ENCODE measurements around the gene BTN3A1.
A peak's percentile ranks its signal among the peaks of the same experiment; 100 is the strongest.
"Not testable (repeated sequence)": the region's sequence is repeated elsewhere in the genome, so short reads cannot be mapped to it uniquely, and the experiment has no call there.

BTN3A1 gene

DNA sequence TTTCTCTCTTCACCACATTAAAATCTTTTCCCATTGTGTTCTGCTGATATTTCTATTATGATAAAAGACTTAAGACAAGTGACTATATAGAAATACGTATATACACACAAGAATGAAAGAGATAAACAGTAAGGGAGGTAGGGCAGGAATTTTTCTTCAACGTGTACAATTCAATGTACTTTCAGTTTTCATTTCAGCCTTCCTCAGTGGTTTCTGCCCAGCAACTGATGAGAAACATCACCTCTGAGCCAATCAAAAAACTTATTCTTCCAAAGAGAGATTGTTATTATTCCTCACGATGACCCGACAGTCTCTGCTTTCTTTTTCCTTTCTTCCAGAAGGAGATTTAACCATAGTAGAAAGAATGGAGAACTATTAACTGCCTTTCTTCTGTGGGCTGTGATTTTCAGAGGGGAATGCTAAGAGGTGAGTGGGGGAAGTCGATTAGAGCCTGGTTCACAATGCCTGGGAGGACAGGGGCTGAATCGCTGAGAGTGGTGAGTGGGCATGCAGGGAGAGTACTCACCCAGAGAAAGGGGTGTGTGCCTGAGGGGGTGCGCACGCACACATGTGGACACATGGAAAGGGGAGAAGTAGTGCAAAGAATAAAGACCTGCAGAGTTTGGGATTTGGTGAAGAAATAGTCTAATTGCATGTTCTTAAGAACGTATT lies at the start of gene BTN3A1:
Gene BTN3A1, plus strand, starts transcription at position 289 of the 672 bp plus-strand sequence. CDS start 3,289 bp downstream, outside the sequence.
- peak; percentile 42 for DNase-seq (ENCODE audit: low read depth)

DNA sequence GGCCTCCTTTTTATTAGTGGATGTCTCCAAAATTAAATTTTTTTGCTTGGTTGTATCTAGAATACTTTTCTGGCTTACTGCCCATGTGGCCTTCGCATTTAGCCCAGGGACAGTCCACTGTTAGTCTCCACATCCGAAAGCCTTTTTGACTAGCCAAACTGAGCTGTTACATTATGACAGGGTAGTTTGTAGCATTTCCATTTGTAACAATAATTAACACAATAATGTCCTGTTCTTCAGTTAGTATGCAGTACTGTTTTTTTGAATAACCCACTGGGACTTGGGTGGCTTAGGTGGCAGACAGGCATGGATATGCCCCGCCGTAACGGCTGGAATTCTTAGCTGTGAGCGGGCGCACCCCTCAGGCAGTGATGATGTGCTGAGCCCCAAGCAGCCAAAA lies 49.8 kb upstream of the BTN3A1 start:
- no peak for DNase-seq (ENCODE audit: low read depth)

DNA sequence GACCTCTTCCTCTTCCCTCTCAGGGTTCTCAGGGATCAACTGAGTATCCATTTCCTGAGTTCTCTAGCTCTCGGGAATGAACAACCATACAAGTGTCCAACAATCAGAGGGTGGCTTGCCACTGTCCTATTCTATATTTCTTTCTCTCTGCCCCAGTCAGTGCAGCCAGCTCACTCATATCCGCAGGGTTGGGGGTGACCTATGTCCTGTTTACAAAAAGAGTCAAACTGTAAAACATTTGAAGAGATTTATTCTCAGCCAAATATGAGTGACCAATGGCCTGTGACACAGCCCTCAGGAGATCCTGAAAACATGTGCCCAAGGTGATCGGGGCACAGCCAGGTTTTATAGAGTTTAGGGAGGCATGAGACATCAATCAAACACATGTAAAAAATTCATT lies 47.9 kb upstream of the BTN3A1 start:
- no peak for DNase-seq (ENCODE audit: low read depth)

DNA sequence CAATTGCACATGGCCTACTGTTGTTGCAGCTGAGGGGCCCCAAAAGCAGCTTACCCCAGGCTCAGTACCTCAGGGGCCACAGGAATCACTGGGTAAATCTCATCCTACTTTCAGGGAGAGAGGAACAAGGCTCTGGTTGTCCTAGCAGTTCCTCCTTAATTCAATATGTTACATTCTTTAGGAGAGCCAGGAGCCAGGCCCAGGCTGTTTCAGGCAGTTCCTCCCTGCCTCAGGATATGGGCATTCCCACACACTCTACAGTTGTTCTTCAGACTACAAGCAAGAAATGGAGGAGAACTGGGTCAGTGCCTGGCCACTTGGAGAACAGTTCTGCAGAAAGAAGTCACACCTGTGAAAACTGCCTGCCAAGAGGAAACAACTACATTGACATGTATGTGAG lies 46.7 kb upstream of the BTN3A1 start:
- DNase-seq (ENCODE audit: low read depth) = no peak

DNA sequence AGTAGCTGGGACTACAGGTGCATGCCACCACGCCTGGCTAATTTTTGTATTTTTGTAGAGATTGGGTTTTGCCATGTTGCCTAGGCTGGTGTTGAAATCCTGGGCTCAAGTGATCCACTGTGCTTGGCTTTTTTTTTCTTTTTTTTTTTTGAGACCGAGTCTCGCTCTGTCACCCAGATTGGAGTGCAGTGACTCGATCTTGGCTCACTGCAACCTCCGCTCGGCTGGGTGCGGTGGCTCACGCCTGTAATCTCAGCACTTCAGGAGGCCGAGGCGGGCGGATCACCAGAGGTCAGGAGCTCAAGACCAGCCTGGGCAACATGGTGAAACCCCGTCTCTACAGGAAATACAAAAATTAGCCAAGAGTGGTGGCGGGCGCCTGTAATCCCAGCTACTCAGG lies 44.5 kb upstream of the BTN3A1 start:
- DNase-seq (ENCODE audit: low read depth) = not testable (repeated sequence)

DNA sequence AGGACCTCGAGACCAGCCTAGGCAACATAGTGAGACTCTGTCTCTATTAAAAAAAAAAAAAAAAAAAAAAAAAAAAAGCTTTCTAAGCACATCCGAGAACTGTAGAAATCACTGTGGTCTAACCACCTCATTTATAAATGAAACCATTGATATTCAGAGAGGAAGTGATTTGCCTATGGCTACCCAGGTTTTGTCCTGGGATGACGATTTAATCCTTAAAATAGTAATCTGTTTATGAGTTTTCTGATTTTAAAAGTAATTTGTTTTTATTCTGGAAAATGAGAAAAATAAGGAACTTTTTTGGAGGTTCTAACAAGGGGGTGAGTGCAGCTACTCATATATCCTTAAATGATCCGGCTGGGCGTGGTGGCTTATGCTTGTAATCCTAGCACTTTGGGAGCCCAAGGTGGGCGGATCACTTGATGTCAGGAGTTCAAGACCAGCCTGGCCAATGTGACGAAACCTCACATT lies 43.5 kb upstream of the BTN3A1 start:
- no peak for DNase-seq (ENCODE audit: low read depth)

DNA sequence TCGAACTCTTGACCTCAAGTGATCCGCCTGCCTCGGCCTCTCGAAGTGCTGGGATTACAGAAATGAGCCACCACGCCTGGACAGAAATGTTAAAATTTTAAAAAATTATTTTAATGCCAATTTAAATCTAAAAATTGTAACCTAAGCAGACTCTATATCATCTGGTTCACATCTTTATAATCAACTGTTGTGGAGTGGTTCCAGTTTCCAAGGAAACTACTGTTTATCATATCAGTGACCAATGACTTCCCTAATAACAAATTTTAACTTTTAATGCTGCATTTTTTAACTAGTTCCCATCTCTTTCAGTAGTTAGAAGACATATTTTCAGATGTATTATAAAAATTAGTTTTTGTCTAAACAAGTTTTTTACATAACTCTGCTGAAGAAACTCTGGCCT lies 42.3 kb upstream of the BTN3A1 start:
- no peak for DNase-seq (ENCODE audit: low read depth)

DNA sequence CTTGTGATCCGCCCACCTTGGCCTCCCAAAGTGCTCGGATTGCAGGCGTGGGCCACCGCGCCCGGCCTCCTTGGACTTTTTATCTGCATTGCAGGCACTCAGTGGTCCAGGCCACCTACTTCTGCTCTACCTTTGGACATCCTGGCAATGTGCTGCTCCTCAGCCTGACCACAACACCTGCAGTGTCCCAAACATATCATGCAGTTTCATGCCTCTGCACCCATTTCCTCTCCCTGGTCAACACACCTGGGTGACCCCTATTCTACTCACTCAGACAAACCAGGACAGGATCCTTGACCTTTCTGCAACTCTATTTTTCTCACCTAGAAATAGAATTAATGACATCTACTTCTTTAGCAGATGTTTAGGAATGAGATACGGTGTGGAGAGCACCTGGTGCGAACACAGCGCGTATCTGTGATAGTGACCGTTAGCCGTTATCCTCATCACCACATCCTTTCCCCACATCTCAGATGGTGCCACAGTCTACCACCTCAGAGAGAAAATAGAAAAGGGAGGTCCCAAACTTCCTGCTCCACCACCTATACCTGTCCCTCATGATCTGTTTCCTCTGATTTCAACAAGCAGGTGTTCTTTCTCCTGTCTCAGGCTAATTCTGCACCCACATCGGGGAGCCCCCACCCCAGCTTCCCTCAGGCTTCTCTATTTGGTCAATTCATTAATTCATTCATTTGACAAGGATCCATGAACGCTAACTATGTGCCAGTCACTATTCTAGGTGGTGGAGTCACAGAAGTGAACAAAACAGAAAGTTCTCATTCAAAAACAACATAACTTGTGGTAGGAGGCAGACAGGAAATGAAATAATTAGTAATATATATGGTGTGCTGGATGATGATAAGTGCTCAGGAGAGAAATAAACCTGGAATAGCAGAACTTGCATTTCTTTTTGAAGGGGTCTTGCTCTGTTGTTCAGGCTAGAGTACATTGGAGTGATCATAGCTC lies 41.3 kb upstream of the BTN3A1 start:
- no peak for DNase-seq (ENCODE audit: low read depth)

DNA sequence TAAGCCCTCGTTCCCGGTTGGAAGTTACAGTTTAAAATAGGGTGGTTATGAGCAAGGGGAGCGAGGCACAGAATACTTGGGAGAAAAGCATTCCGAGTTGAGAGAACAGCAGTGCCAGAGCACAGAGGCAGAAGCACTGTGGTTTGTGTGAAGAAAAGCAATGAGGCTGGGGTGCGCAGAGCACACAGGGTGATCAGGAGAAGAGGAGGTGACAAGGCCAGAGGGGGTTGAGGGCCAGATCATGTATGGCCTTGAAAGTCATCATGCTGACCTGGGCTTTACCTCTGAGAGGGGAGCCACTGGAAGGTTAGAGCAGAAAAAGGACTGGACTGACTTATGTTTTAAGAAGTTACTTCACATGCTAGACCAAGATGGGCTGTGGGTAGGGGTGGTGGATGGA lies 40.5 kb upstream of the BTN3A1 start:
- DNase-seq (ENCODE audit: low read depth) = no peak

DNA sequence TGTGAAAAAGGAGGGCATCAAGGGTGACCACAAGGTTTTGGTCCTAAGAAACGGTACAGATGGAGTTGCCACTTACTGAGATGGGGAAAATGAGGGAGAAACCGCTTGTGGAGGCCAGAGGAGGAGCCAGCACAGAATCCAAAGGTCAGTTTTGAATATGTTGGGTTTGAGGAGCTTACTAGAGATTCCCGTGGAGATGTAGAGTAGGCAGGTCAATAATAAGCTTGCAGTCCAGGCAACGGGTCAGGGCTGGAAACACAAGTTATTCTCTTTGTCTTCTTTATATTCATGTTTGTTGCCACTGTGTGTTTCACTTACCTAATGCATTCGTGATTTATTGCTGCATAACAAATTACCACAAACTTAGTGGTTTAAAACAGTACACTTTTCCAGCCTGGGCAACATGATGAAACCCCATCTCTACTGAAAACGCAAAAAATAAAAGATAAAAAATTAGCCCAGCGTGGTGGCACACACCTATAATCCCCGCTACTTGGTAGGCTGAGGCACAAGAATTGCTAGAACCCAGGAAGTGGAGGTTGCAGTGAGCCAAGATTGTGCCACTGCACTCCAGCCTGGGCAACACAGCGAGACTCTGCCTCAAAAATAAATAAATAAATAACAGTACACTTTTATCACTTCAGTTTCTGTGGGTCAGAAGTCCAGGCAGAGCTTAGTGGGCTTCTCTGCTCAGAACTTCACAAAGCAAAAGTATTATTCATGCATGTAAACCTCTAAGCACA lies 39.8 kb upstream of the BTN3A1 start:
- DNase-seq (ENCODE audit: low read depth) = no peak

DNA sequence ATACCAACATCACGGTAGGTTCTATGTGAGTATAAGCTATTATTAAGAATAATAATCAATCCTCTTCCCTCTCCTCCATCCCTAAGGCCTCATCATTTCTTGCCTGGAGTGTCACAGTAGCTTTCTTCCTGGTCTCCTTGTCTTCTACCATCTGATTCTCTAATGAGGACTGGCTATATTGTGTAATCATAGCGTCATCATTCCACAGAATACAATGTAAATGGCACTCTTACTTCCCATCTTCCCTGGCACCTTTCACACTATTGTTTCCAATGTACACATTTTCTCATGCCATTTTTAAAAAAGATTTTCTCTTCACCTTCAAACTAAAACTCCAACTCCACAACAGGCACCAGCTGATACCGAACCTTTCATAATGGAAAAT lies 39.2 kb upstream of the BTN3A1 start:
- DNase-seq (ENCODE audit: low read depth) = no peak

DNA sequence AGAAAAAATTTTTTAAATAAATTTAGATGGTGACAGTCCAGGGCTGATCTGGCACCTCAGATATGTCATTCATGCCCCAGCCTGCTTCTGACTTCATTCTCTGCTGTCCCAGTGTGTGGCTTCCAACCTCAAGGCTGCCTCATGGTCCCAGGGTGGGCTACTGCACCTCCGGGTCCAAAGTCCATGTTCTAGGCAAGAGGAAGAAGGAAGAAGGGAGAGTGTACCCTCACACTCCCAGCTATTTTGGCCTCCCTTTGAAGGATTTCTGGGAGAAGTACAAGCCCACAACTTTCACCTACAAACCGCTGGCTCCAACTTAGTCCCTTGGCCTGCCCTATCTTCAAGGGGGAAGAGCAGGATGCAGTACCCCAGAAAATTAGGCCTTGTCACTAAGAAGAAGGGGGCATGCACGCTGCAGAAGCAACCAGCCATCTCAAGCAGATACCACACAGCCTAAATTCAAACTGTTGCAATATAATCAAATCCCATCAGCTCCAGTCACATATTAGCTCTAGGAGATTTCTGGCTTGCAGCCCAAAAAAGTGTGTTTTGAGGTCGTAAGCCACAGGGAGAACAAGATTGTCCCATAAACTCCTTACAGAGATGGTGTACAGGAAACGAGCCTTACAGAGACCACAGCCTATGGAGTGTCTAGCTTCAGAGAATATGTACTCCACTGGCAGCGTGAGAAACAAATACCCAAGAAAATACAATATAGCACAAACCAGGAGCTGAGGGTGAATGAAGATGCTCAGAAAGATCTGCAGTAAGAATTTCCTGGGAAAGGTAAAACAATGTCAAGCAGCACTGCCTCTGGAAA lies 38.0 kb upstream of the BTN3A1 start:
- no peak for DNase-seq (ENCODE audit: low read depth)

DNA sequence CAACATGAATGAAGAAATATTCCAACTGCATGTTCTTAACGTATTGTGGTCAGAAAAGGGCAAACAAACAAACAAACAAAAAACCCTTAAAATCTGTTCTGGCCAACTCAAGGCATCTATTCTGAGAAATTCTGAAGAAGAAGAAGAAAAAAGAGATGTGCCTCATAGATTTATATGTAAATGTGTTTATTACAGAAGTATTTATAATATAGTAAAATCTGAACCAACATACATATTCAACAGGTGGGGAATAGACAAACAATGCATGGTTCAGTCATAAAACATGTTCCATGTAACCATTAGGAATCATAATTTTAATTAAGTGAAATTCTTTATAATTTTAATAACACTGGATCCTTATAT lies 36.5 kb upstream of the BTN3A1 start:
- DNase-seq (ENCODE audit: low read depth) = no peak

DNA sequence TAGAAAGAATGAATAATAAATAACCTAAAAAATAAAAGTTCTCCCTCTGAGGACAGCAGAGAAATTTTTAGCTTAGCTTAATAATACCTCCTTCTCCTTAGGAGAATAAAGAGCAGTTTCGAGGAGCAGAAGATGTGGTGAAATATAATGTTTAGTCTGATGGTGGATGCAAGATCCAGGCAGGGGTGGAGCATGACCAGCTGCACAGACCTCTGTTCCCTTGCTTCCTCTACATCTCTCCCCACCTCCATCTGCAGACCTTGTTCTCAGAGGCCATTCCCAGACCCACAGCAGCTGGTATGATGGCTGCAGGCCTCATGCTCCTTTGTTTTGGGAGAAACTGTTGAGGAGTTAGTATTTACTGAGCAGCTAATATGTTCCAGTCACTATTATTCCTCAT lies 35.6 kb upstream of the BTN3A1 start:
- no peak for DNase-seq (ENCODE audit: low read depth)

DNA sequence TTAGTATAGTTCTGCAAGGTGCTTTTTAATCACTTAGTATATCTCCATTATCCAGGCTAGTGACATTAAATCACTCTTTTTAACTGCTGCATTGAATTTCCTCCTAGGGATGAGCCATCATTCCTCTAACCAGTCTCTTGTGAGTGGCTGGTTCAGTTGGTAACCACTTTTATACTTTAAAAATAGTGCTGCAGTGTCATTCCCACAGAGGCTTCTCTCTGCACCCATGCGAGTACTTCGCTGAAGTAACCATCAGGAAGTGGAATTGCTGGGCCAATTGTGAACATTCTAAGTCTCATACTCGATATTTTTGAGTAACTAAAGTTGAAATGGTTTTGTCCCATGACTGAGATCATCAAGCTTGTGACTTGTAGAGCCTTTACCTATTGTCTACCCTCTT lies 35.0 kb upstream of the BTN3A1 start:
- no peak for DNase-seq (ENCODE audit: low read depth)

DNA sequence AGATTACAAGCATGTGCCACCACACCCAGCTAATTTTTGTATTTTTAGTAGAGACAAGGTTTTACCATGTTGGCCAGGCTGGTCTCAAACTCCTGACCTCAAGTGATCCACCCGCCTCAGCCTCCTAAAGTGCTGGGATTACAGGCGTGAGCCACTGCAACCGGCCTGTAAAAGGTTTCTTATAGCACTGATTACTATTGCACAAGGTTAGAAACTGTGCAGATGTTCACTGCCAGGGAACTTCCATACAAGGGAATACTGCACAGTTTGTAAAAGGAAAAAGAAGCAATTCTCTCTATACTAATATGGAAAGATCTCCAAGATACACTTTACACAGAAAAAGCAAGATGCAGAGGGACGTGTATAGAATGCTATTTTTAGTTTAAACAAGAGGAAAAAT lies 30.3 kb upstream of the BTN3A1 start:
- DNase-seq (ENCODE audit: low read depth) = not testable (repeated sequence)

DNA sequence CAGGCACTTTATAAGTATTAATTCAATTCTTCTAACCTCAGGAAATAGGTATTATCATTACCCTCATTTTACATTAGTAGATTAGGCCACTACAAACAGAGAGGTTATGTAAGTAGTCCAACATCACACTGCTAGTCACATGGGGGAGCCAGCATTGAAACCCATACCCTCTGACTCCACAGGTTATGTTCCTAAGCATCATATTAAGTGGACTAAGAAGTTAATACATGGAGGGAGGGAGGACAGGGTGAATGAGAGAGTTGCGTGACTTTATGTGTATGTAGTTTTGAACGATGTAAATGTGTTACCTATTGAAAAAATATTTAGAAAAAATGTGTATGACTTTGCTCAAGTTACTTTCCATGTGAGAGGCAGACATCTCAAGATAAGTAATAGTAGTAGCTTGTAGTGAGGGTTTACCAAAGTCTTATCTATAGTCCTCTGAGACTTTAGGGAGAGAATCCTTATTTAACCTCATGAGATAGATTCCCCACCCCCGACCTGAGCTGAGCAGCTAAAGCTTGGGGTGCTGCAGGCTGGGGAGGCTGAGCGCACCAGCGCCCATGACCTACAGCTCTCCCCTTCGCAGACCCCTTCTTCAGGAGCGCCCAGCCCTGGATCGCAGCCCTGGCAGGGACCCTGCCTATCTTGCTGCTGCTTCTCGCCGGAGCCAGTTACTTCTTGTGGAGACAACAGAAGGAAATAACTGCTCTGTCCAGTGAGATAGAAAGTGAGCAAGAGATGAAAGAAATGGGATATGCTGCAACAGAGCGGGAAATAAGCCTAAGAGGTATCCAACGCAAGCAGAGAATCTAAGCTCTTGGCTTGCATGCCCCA lies 29.5 kb upstream of the BTN3A1 start:
- DNase-seq (ENCODE audit: low read depth) = no peak

DNA sequence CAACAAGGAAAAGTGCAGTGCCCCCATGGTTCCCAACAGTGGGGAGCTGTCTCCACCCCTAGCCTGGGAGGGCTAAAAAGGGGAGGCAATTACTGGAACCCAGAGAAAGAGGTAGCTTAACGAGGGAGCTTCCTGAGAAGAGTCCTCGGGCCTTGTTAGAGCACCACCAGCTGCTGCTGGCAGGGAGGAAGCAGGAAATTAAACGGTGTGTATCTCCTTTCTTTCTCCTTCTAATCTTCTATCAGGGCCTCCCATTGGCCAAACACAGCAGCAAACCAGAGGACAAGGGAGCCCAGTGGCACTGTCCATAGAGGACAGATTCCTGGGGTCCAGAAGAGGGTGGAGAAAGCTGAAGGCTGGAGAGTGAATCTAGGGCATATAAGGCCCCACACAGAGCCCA lies 26.8 kb upstream of the BTN3A1 start:
- DNase-seq (ENCODE audit: low read depth) = no peak

DNA sequence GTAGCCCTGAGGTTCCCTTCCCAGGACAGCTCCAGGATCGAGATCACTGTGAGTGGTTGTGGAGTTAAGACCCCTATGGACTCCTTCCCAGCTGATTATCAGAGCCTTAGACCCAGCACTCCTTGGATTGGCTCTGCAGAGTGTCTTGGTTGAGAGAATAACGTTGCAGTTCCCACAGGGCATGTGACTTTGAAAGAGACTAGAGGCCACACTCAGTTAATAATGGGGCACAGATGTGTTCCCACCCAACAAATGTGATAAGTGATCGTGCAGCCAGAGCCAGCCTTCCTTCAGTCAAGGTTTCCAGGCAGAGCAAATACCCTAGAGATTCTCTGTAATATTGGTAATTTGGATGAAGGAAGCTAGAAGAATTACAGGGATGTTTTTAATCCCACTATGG lies 24.4 kb upstream of the BTN3A1 start:
- DNase-seq (ENCODE audit: low read depth) = no peak

DNA sequence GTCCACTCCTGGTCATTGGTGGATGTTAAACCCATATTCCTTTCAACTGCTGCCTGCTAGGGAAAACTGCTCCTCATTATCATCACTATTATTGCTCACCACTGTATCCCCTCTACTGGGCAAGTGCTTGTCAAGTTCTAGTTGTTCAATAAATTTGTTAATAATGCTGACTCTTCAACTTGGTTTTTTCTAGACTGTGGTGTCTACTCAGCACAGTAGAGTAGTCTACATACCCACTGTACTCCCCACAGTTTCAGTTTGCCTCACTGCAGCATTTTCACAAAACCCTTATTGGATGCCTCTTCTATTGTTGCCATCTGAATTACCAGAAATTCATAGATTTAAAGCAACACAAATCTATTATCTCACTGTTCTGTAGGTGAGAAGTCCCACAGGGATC lies 23.9 kb upstream of the BTN3A1 start:
- not testable (repeated sequence) for DNase-seq (ENCODE audit: low read depth)

DNA sequence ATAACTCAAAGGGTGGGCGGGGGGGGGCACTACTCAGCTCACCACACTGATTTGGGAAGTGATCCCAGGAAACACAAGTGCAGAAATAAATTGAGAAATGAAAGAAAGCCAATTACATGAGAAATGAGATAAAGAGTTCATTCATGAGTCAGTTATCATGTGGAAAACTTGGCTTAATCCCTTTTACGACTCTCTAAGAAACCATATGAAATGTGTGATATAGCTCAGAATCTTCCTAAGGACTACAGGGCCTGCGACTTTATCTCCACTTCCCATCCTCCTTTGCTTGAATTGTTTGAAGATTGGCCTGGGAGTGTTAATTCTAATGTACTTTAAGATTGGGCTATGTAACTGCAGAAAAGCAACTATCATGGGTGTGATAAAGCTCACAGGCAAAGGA lies 22.8 kb upstream of the BTN3A1 start:
- no peak for DNase-seq (ENCODE audit: low read depth)
